ENCODE measurements around the gene DPH3.

The DPH3 gene

DNA sequence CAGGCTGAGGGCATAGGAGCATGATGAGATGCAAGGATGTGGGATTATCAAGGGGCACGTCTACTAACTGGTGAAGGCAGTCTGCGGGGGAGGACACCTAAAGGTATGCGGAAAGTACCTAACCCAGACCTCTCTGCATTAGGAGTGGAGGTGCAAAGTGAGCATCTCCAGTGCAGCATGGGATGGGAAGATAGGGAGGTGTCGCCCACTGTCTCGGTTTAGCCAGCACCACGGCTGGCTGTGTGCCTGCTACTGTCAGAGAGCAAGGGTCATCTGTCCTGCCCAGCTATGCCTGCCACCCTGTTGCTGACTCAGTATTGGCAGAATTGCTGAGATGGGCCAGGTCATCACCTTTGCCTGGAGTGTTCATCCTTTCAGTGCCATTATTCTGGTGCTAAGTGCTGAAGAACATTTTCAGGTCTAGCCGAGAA, 40.4 kb upstream of the DPH3 start:
- TF ChIP-seq, protein P1, sequence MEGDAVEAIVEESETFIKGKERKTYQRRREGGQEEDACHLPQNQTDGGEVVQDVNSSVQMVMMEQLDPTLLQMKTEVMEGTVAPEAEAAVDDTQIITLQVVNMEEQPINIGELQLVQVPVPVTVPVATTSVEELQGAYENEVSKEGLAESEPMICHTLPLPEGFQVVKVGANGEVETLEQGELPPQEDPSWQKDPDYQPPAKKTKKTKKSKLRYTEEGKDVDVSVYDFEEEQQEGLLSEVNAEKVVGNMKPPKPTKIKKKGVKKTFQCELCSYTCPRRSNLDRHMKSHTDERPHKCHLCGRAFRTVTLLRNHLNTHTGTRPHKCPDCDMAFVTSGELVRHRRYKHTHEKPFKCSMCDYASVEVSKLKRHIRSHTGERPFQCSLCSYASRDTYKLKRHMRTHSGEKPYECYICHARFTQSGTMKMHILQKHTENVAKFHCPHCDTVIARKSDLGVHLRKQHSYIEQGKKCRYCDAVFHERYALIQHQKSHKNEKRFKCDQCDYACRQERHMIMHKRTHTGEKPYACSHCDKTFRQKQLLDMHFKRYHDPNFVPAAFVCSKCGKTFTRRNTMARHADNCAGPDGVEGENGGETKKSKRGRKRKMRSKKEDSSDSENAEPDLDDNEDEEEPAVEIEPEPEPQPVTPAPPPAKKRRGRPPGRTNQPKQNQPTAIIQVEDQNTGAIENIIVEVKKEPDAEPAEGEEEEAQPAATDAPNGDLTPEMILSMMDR (IDR thresholded peaks at IDR 0.05; ENCODE audit: borderline replicate concordance, insufficient read depth, low read depth, low read length) = no peak
- H3K4me3 ChIP-seq (ENCODE audit: low read depth, low read length) = no peak overlapping the region

DNA sequence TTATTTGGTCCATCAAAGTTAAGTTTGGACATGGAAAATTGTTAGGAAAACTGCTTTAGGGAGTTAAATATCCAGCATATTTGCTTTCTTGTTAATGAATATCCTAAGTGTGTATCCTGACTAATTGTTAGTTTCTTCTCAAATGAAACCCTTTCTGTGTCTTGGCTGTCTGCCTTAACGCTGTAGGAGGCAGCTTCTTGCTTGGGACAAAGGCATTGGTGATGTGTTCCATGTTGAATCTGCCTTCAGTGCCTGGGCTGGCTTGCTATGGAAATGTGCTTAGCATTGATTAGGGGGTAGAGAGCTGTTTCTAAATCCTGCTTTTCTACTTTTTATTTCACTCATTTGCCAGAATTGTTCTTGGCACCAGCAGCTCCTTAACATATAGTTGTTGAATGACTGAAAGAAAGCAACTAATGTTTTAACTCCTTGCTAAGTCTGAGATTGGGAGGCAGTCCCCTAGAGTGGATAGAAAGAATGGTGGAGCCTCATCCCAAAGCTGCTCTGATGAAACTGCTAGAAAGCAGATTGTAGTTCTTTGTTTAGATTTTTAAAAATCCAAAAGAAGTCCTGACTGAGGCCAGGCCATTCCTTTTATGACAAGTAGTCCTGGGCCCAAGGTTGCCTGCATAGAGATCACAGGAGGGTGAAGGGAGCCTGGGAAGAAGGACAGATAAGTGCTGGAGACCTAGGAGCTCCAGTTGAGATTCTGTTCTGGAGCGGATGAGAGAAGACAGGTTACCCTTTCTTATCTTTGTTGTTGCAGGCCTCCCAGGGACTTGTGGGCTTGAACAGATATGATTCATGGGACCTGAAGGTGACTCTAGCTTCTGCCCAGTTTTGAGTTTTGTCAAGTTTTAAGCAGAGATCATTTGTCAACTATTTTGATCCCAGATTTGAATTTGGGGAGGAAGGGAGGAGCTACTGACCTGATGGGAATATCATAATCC, 39.6 kb upstream of the DPH3 start:
- TF ChIP-seq, protein P1 (IDR thresholded peaks at IDR 0.05; ENCODE audit: borderline replicate concordance, insufficient read depth, low read depth, low read length) = no peak

DNA sequence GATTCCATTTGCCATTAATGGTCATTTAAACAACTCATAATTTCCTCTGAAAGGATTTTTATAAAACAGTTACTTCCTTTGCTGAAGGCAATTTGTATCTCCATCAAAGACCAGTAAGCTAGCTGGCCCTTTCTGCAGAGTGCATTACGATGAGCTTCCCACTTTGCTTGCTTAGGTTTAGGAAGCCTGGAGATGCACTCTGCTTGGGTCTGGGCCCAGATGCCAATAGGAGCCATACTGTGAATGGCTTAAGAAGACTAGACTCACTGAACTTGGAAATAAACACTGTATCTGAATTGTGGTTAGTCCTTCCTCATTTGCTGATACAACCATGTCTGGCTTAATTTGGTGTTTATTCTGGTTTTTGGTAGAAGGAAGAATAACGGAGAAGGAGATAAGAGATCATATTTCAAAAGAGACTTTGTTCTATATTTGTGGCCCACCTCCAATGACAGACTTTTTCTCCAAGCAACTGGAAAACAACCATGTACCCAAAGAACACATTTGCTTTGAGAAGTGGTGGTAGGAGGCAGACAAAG, 38.4 kb upstream of the DPH3 start:
- no peak overlapping the region for H3K4me3 ChIP-seq (ENCODE audit: low read depth, low read length)

More for the DNA sequence above, 39.6 kb upstream of the DPH3 start:
- no peak overlapping the region for H3K4me3 ChIP-seq (ENCODE audit: low read depth, low read length)

DNA sequence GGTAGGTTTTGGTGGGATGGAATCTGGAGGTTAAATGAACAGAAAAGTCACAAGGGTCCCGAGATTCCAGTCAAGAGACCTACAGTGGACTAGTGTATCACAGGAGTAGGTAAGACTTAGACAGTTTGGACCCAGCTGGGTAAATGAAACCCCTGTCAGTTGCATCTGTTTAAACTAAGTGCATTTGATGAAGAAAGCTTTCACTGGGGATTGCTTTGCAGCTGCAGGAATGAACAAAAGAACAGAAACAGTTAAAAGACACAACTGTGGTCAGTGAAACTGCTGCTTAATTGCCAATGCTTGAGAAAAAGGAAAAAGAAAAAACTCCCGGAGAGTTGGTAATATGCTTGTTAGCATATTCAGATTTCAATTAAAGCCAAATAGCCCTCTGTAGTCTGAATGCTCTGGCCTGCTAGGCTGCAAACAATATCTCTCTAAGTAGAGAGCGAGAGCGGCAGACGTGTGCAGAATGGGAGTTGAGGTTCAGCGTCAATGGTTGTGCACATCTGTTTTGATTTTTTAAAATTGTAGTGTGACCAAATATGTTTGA, 37.4 kb upstream of the DPH3 start:
- no peak overlapping the region for H3K4me3 ChIP-seq (ENCODE audit: low read depth, low read length)
- TF ChIP-seq, protein P1 (IDR thresholded peaks at IDR 0.05; ENCODE audit: borderline replicate concordance, insufficient read depth, low read depth, low read length) = no peak

More for the DNA sequence above, 38.4 kb upstream of the DPH3 start:
- TF ChIP-seq, protein P1 (IDR thresholded peaks at IDR 0.05; ENCODE audit: borderline replicate concordance, insufficient read depth, low read depth, low read length) = no peak

DNA sequence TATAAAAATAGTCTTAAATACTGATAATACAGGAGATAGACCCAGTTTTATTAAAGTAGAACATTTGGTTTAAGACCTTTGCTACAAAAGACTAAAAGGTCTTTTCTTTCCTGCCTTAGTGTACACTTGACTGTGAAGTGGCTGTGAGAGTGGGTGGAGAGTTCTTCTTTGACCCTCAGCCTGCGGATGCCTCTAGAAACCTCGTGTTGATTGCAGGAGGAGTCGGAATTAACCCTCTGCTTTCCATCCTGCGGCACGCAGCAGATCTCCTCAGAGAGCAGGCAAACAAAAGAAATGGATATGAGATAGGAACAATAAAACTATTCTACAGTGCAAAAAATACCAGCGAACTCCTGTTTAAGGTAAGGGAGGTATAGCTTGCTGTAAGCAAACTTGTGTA, 36.8 kb upstream of the DPH3 start:
- no peak overlapping the region for H3K4me3 ChIP-seq (ENCODE audit: low read depth, low read length)
- TF ChIP-seq, protein P1 (IDR thresholded peaks at IDR 0.05; ENCODE audit: borderline replicate concordance, insufficient read depth, low read depth, low read length) = no peak

DNA sequence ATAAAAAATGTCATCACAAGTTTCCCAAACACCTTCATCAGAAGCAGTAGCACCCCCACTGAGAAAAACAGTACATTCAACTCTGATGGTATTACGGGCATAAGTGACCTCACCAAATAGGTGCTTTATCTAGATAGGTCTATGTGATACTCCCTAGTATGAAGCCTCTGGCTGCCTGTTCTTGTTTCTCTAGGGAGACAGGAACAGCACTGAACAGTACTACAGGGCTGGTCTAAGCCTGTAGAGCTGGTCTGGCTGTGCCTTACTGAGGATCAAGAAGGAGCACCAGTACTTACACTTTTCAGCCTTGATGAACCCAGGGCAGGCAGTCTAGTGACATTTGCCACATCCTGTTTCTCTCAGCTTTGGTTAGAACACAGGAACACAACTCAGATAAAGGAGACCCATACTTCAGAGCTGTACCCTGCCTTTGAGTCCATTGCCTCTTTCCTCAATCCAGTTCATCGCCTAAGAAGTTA, 36.2 kb upstream of the DPH3 start:
- no peak overlapping the region for H3K4me3 ChIP-seq (ENCODE audit: low read depth, low read length)
- TF ChIP-seq, protein P1 (IDR thresholded peaks at IDR 0.05; ENCODE audit: borderline replicate concordance, insufficient read depth, low read depth, low read length) = no peak

Measured in GM12875 (cell line).